GM12878 (cell line): ENCODE data around the gene GIT1. TPM values are rescaled to one million over a fixed set of nuclear protein-coding genes. Genes with fewer than 3 reads are reported as not detected.

Experiments
- ATAC-seq: fragments of 200-7000 bp; cut with Tn5 transposase; 3 replicates; pipeline ENCODE4 v1.9.1; 2020; ENCODE audit warnings: mild to moderate bottlenecking, moderate library complexity
- BruUV-seq: library from RNA; stranded (reverse); fragments of 400-500 nt; replicated peaks from 2 replicates; lab custom pipeline; 2021; lab: Mats Ljungman, UMichigan
- CTCF ChIA-PET: fragments of 300-600 bp; sonication (Branson Sonifier 250); formaldehyde crosslinking; extraction: SDS; loops from one replicate; lab custom pipeline; 2021; ENCODE audit warnings: inconsistent platforms; lab: Yijun Ruan, JAX
- POLR2A ChIA-PET: fragments of 350-600 bp; formaldehyde crosslinking; extraction: SDS; loops from one replicate; lab custom pipeline; 2021; ENCODE audit warnings: inconsistent platforms; lab: Charles Lee
- RAD21 ChIA-PET: fragments of 300-600 bp; sonication (Branson Sonifier 250); formaldehyde crosslinking; loops from one replicate; lab custom pipeline; 2023; ENCODE audit warnings: antibody characterized with exemption; ENCODE audit not compliant: unreplicated experiment; lab: Charles Lee
- SMC1A ChIA-PET: fragments of 300-600 bp; sonication (Branson Sonifier 250); formaldehyde crosslinking; loops from one replicate; lab custom pipeline; 2023; ENCODE audit not compliant: unreplicated experiment, uncharacterized antibody; lab: Charles Lee
- DNase-seq: peaks from one replicate; pipeline ENCODE4 v3.0.0-alpha.2; 2011; ENCODE audit warnings: low read depth, low spot score
- FAIRE-seq: peaks from 3 replicates; lab custom pipeline; 2011; peaks lifted over from hg19 to GRCh38; lab: Jason Lieb, UNC
- H2AFZ ChIP-seq: 2 replicates; pipeline ENCODE4 v1.6.0; 2011; ENCODE audit warnings: low read depth, low read length, control low read depth; ENCODE audit not compliant: control insufficient read depth
- H3K27ac ChIP-seq: 2 replicates; pipeline ENCODE4 v1.5.1; 2011; ENCODE audit warnings: control low read depth; ENCODE audit not compliant: control insufficient read depth, insufficient read depth
- H3K27me3 ChIP-seq, 2 experiments: replicated peaks in 1 of 2; 2 replicates each; pipeline versions ENCODE4 v1.6.0 to v1.6.1; 2011; ENCODE audit warnings: low read length in 1 of 2; ENCODE audit not compliant: control insufficient read depth in 2 of 2, insufficient read depth in 2 of 2
- H3K36me3 ChIP-seq, 2 experiments: 2 replicates each; pipeline ENCODE4 v1.5.1; 2011; ENCODE audit warnings: low read length in 1 of 2; ENCODE audit not compliant: control insufficient read depth in 2 of 2, insufficient read depth in 2 of 2
- H3K4me1 ChIP-seq: 2 replicates; pipeline ENCODE4 v1.6.1; 2011; ENCODE audit warnings: mild to moderate bottlenecking, low read length, moderate library complexity, mixed read lengths; ENCODE audit not compliant: control insufficient read depth, insufficient read depth
- H3K4me2 ChIP-seq: 2 replicates; pipeline ENCODE4 v1.6.0; 2011; ENCODE audit warnings: control low read depth; ENCODE audit not compliant: control insufficient read depth, insufficient read depth
- H3K4me3 ChIP-seq: fragments of 200-600 bp; sonication (generic); 2 replicates; pipeline ENCODE4 v1.5.1; 2016
- H3K79me2 ChIP-seq: 2 replicates; pipeline ENCODE4 v1.6.0; 2011; ENCODE audit warnings: low read length; ENCODE audit not compliant: control insufficient read depth, insufficient read depth
- H3K9ac ChIP-seq: 2 replicates; pipeline ENCODE4 v1.8.0; 2011; ENCODE audit warnings: low read length, control low read depth, mixed read lengths; ENCODE audit not compliant: control insufficient read depth, insufficient read depth
- H3K9me3 ChIP-seq: replicated peaks from 3 replicates; pipeline ENCODE4 v1.5.1; 2011; ENCODE audit warnings: mild to moderate bottlenecking, low read length; ENCODE audit not compliant: control insufficient read depth, insufficient read depth
- H4K20me1 ChIP-seq: 2 replicates; pipeline ENCODE4 v1.6.0; 2011; ENCODE audit not compliant: control insufficient read depth, insufficient read depth
- ASH2L ChIP-seq: fragments of 300-600, 200-600 bp; sonication (generic); IDR thresholded peaks from 2 replicates; pipeline ENCODE4 v1.6.1; 2017; ENCODE audit warnings: low read depth, mild to moderate bottlenecking, borderline replicate concordance
- BMI1 ChIP-seq: fragments of 450-650 bp; IDR thresholded peaks from 2 replicates; pipeline ENCODE4 v1.6.1; 2016; ENCODE audit warnings: mild to moderate bottlenecking, moderate library complexity, borderline replicate concordance
- EGR1 ChIP-seq, 2 experiments: IDR thresholded peaks; 1 replicate in 1 of 2; 2 replicates in 1 of 2; pipeline ENCODE4 v1.6.1; 2011 to 2012; ENCODE audit warnings: low read depth in 2 of 2, low read length in 2 of 2, borderline replicate concordance in 1 of 2, mild to moderate bottlenecking in 1 of 2, moderate library complexity in 1 of 2
- GATAD2B ChIP-seq: fragments of 450-650 bp; conservative IDR thresholded peaks from 2 replicates; pipeline ENCODE4 v1.6.1; 2017; ENCODE audit warnings: low read depth, mild to moderate bottlenecking, moderate library complexity
- HCFC1 ChIP-seq: fragments of 150-350 bp; IDR thresholded peaks from 2 replicates; pipeline ENCODE4 v1.6.1; 2014; ENCODE audit warnings: low read length
- IKZF1 ChIP-seq: fragments of 450-650 bp; conservative IDR thresholded peaks from 2 replicates; pipeline ENCODE4 v1.6.1; 2017; ENCODE audit warnings: antibody characterized with exemption, mild to moderate bottlenecking
- NKRF ChIP-seq: fragments of 450-650 bp; conservative IDR thresholded peaks from 2 replicates; pipeline ENCODE4 v1.6.1; 2017; ENCODE audit warnings: mild to moderate bottlenecking, moderate library complexity
- NR2F1 ChIP-seq: fragments of 450-650 bp; conservative IDR thresholded peaks from 2 replicates; pipeline ENCODE4 v1.6.1; 2017; ENCODE audit warnings: mild to moderate bottlenecking
- PRDM15 ChIP-seq: fragments of 450-650 bp; formaldehyde crosslinking; IDR thresholded peaks from 2 replicates; pipeline ENCODE4 v1.4.0; 2020; ENCODE audit warnings: mild to moderate bottlenecking, moderate library complexity
- RB1 ChIP-seq: fragments of 450-650 bp; formaldehyde crosslinking; IDR thresholded peaks from 2 replicates; pipeline ENCODE4 v1.6.1; 2017; ENCODE audit warnings: mild to moderate bottlenecking, borderline replicate concordance
- SIX5 ChIP-seq: IDR thresholded peaks from 2 replicates; pipeline ENCODE4 v1.6.1; 2011; ENCODE audit warnings: mild to moderate bottlenecking, low read depth, low read length, moderate library complexity; ENCODE audit not compliant: severe bottlenecking
- USF1 ChIP-seq: IDR thresholded peaks from 2 replicates; pipeline ENCODE4 v1.6.1; 2011; ENCODE audit warnings: borderline replicate concordance, low read depth, mild to moderate bottlenecking, moderate library complexity, mixed read lengths, low read length; ENCODE audit not compliant: insufficient read depth; ENCODE audit errors: extremely low read length
- WGBS: methylation state at CpG from one replicate; pipeline ENCODE4 v1.1.6; 2016; ENCODE audit warnings: low lambda C conversion rate; ENCODE audit not compliant: insufficient replicate concordance, insufficient coverage; ENCODE audit errors: missing lambda C conversion rate; 5-methylcytosine and 5-hydroxymethylcytosine counted together
- in situ Hi-C: fragments of 300-500 bp; cut with MboI; formaldehyde crosslinking; loops from 9 replicates; pipeline ENCODE4 v1.14.3; 2018; ENCODE audit warnings: mixed read lengths
- intact Hi-C: fragments of 100-400 bp; cut with micrococcal nuclease; formaldehyde crosslinking; loops from one replicate; pipeline ENCODE4 v1.14.2; 2022; ENCODE audit not compliant: unreplicated experiment
- polyA plus RNA-seq, 11 experiments: library from polyadenylated mRNA; depleted of rRNA in 4 of 11; unstranded in 6 of 11; stranded (reverse) in 5 of 11; fragments of >200 nt; fragmentation: Nextera tagmentation in 4 of 11; fragmentation: Illumina TruSeq in 1 of 11; extraction: Ambion mirVana in 4 of 11; extraction: Trizol in 1 of 11; gene quantifications; 1 replicate in 1 of 11; 2 replicates in 10 of 11; pipeline versions ENCODE4 v1.2.1 to v1.2.3, GENCODE V29; 2011 to 2016; ENCODE audit warnings: inconsistent platforms in 2 of 11, missing spikeins in 2 of 11, low read depth in 1 of 11
- total RNA-seq, 4 experiments: library from RNA; depleted of rRNA in 3 of 4; stranded (reverse); fragments of >200 nt in 3 of 4; fragmentation: Illumina TruSeq in 1 of 4; extraction: Trizol in 1 of 4; gene quantifications; 2 replicates each; pipeline versions ENCODE4 v1.2.1 to v1.2.3, GENCODE V29; 2013 to 2021

Gene GIT1
- total and polyA plus RNA-seq, 10 of the 15 experiments (the other 5 are each of a cell fraction or from before 2014, with no cell fraction given): 0.24 to 45.3 (median 20.9) TPM

GRCh38 chr17:29593591-29594518, 4.4 kb upstream of the GIT1 start (continued):
- no peak for TF ChIP-seq PRDM15
- no peak for TF ChIP-seq ASH2L
- TF ChIP-seq RB1: no peak

- H3K4me1 ChIP-seq: peaks cover 36% of the 10 kb centered on the region
- SMC1A ChIA-PET: interaction anchor here (0.7 to 3.0 kb wide), 7 partner anchors 7 to 223 kb away, joined by 3 to 17 read pairs (median 5); no protein-coding TSS in a partner anchor
- H3K27me3 ChIP-seq: no peaks in the 10 kb centered on the region; a peak in 1 of 4 replicates
- RAD21 ChIA-PET: interaction anchor here (0.5 to 2.9 kb wide), 7 partner anchors 11 to 223 kb away, joined by 3 to 20 read pairs (median 13); no protein-coding TSS in a partner anchor
- POLR2A ChIA-PET: interaction anchor here (0.6 to 1.4 kb wide), 3 partner anchors 12 to 212 kb away, joined by 4 to 9 read pairs (median 4); no protein-coding TSS in a partner anchor
- no peaks in the 10 kb centered on the region for H4K20me1 ChIP-seq
- peak within 1 kb of the TSS; percentile 68 for H2AFZ ChIP-seq
- H3K4me3 ChIP-seq: peak within 1 kb of the TSS; percentile 67
- ATAC-seq (peak; percentile 6; the same call in 1 of the 3 replicates), DNase-seq (no peak), FAIRE-seq (no peak)
- H3K27ac ChIP-seq: no peak within 1 kb of the TSS
- H3K4me2 ChIP-seq: peak within 1 kb of the TSS; percentile 100
- H3K9me3 ChIP-seq: no peaks in the 10 kb centered on the region
- intact Hi-C loops (loop anchor here (10.0 kb wide), 1 partner anchor 228 kb away; no protein-coding TSS in a partner anchor), in situ Hi-C loops (no loop called here)
- 1% methylated on average over 45 of the region's 96 CpGs for WGBS
- no peaks in the 10 kb centered on the region for H3K36me3 ChIP-seq
- BruUV-seq: no TSS peak
- peaks cover 14% of the 10 kb centered on the region for H3K79me2 ChIP-seq
- CTCF ChIA-PET: interaction anchor here (0.6 to 5.0 kb wide), 14 partner anchors 11 to 222 kb away, joined by 3 to 72 read pairs (median 6); partner anchors contain the start of genes TAOK1 and TP53I13
- peak within 1 kb of the TSS; percentile 39; the same call in 1 of the 2 replicates for H3K9ac ChIP-seq
- TF ChIP-seq NKRF (peak; percentile 55), IKZF1 (peak; percentile 83), BMI1 (no peak), HCFC1 (peak; percentile 78), SIX5 (peak; percentile 73), EGR1 (IDR thresholded peaks at IDR 0.05; ENCODE audit: borderline replicate concordance in 1 of 2, low read depth in 2 of 2, low read length in 2 of 2) (peak in 1 of 2 experiments; percentile 81; a peak in 2 of 3 replicates), USF1 (no peak), NR2F1 (0 out of 2 replicates have a peak, but pooled peaks have one; percentile 9), GATAD2B (peak; percentile 55)
Measured at GRCh38 chr17:29592850-29593551, 3.6 kb upstream of the GIT1 start, which contains the start of gene ANKRD13B. Gene ANKRD13B, plus strand, starts transcription at chr17:29593132. Its CDS starts 490 bp downstream, at chr17:29593622.
